ENCODE results near the gene SPTLC1. TPM values are rescaled to one million over a fixed set of nuclear protein-coding genes. Genes with fewer than 3 reads are reported as not detected.

The SPTLC1 gene
- polyA plus RNA-seq, 2 of the 4 experiments (the other 2 are of a cell fraction) = 63.7 to 122 TPM

- TF ChIP-seq, protein P1, sequence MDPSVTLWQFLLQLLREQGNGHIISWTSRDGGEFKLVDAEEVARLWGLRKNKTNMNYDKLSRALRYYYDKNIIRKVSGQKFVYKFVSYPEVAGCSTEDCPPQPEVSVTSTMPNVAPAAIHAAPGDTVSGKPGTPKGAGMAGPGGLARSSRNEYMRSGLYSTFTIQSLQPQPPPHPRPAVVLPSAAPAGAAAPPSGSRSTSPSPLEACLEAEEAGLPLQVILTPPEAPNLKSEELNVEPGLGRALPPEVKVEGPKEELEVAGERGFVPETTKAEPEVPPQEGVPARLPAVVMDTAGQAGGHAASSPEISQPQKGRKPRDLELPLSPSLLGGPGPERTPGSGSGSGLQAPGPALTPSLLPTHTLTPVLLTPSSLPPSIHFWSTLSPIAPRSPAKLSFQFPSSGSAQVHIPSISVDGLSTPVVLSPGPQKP (IDR thresholded peaks at IDR 0.05; ENCODE audit: low read depth, low read length) = no peak
These were observed 25.5 kb upstream of the SPTLC1 start (continued) for GRCh38 chr9:92140754-92141143.

DNA sequence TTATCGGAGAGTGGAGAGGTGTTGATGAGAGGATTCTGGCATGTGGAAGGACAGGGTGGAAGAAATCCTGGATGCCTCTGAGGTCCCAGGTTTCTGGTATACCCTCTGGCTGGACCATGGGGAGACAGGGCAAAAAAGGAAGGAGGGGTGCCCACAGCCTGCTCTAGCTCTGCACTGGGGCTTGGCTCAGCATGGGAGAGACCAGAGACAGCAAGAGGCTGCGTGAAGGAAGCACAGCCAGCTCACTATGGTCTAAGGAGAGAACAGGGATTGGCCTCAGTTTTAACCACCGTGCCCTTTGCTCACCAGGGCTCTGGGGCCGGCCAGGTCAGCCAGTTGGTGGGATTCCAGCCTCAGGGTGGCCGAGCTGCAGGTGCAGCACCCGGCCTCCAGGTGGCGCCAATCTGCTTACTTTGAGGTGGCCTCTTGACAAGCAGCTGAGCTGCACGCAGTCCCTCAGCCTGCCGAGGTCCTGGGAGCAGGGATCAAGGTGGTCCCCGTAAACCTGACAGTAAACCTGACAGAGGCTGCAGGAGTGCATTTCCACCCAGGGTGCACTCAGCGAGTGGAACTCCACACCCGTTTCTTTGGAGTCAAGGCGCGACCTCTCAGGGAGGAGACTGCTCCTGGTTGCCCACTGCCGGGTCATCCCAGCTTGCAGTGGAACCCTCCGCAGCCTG, 25.0 kb upstream of the SPTLC1 start:
- H3K4me1 ChIP-seq = peaks cover 5% of the 10 kb centered on the region; the same call in 2 of the 3 replicates
- ChIA-PET POLR2A (interaction anchor here (1.2 kb wide), 1 partner anchor 102 kb away, joined by 3 read pairs; no protein-coding TSS in a partner anchor), CTCF (interaction anchor here (0.5 to 10.8 kb wide), 58 partner anchors 9 to 650 kb away, joined by 3 to 214 read pairs (median 6); partner anchors contain the start of genes CENPP and NOL8)
- H3K9me3 ChIP-seq = no peaks in the 10 kb centered on the region
- no peak overlapping the region for H3K4me3 ChIP-seq
- DNase-seq (ENCODE audit: low read depth in 1 of 2, low spot score in 1 of 2) (peak; percentile 72 to 73), FAIRE-seq (no peak), ATAC-seq (peak; percentile 41 to 81; a peak in 5 of 6 replicates)
- peak overlapping the region; percentile 12 to 73; a peak in 3 of 6 replicates for H3K27ac ChIP-seq
- H3K4me2 ChIP-seq = peak overlapping the region; percentile 62
- TF ChIP-seq PHF8 (IDR thresholded peaks at IDR 0.05; ENCODE audit: borderline replicate concordance, low read depth) (no peak), RFX5 (IDR thresholded peaks at IDR 0.05) (no peak), MYC (IDR thresholded peaks at IDR 0.05; ENCODE audit: borderline replicate concordance, low read length) (no peak), E2F6 (IDR thresholded peaks at IDR 0.05; ENCODE audit: borderline replicate concordance, low read depth) (peak; percentile 79), RNF2 (IDR thresholded peaks at IDR 0.05; ENCODE audit: borderline replicate concordance, low read depth) (no peak), RARB (CRISPR knock-in tag; IDR thresholded peaks at IDR 0.05) (no peak), HDAC2 (IDR thresholded peaks at IDR 0.05) (no peak), KDM5A (IDR thresholded peaks at IDR 0.05) (no peak), NR3C1 (IDR thresholded peaks at IDR 0.05) (no peak), FOSB (CRISPR knock-in tag; IDR thresholded peaks at IDR 0.05) (no peak), ZFP36 (IDR thresholded peaks at IDR 0.05; ENCODE audit: borderline replicate concordance, partially characterized antibody) (no peak), NFE2L2 (conservative IDR thresholded peaks at IDR 0.05; ENCODE audit: low read length) (no peak), CBX8 (IDR thresholded peaks at IDR 0.05) (no peak), SMC3 (IDR thresholded peaks at IDR 0.05) (peak; percentile 83), ZC3H11A (IDR thresholded peaks at IDR 0.05) (no peak), RAD21 (conservative IDR thresholded peaks at IDR 0.05 in 1 of 2, IDR thresholded peaks at IDR 0.05 in 1 of 2) (peak; percentile 83 to 89), ZNF302 (CRISPR knock-in tag; IDR thresholded peaks at IDR 0.05) (no peak), HMGXB4 (CRISPR knock-in tag; IDR thresholded peaks at IDR 0.05; ENCODE audit: borderline replicate concordance) (no peak), BHLHE40 (IDR thresholded peaks at IDR 0.05; ENCODE audit: low read depth, low read length) (no peak), HEYL (CRISPR knock-in tag; IDR thresholded peaks at IDR 0.05) (no peak), USF2 (IDR thresholded peaks at IDR 0.05) (no peak), POLR2A (IDR thresholded peaks at IDR 0.05; ENCODE audit: low read length) (no peak)
- TF ChIP-seq, protein P1 (IDR thresholded peaks at IDR 0.05; ENCODE audit: low read depth, low read length) = no peak
- TF ChIP-seq, protein P2, sequence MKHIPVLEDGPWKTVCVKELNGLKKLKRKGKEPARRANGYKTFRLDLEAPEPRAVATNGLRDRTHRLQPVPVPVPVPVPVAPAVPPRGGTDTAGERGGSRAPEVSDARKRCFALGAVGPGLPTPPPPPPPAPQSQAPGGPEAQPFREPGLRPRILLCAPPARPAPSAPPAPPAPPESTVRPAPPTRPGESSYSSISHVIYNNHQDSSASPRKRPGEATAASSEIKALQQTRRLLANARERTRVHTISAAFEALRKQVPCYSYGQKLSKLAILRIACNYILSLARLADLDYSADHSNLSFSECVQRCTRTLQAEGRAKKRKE (CRISPR knock-in tag; IDR thresholded peaks at IDR 0.05; ENCODE audit: low read depth) = no peak
- TF ChIP-seq, protein P3, sequence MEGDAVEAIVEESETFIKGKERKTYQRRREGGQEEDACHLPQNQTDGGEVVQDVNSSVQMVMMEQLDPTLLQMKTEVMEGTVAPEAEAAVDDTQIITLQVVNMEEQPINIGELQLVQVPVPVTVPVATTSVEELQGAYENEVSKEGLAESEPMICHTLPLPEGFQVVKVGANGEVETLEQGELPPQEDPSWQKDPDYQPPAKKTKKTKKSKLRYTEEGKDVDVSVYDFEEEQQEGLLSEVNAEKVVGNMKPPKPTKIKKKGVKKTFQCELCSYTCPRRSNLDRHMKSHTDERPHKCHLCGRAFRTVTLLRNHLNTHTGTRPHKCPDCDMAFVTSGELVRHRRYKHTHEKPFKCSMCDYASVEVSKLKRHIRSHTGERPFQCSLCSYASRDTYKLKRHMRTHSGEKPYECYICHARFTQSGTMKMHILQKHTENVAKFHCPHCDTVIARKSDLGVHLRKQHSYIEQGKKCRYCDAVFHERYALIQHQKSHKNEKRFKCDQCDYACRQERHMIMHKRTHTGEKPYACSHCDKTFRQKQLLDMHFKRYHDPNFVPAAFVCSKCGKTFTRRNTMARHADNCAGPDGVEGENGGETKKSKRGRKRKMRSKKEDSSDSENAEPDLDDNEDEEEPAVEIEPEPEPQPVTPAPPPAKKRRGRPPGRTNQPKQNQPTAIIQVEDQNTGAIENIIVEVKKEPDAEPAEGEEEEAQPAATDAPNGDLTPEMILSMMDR (IDR thresholded peaks at IDR 0.05) = peak; percentile 88
- TF ChIP-seq, protein P4, sequence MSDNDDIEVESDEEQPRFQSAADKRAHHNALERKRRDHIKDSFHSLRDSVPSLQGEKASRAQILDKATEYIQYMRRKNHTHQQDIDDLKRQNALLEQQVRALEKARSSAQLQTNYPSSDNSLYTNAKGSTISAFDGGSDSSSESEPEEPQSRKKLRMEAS (IDR thresholded peaks at IDR 0.05) = peak; percentile 85
- TF ChIP-seq, protein P5, sequence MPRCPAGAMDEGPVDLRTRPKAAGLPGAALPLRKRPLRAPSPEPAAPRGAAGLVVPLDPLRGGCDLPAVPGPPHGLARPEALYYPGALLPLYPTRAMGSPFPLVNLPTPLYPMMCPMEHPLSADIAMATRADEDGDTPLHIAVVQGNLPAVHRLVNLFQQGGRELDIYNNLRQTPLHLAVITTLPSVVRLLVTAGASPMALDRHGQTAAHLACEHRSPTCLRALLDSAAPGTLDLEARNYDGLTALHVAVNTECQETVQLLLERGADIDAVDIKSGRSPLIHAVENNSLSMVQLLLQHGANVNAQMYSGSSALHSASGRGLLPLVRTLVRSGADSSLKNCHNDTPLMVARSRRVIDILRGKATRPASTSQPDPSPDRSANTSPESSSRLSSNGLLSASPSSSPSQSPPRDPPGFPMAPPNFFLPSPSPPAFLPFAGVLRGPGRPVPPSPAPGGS (IDR thresholded peaks at IDR 0.05) = no peak
- WGBS (ENCODE audit: missing lambda C conversion rate) = 22% methylated on average over 16 of the region's 16 CpGs
